Measurements from ENCODE around the gene FGF14. TPM values are rescaled to one million over a fixed set of nuclear protein-coding genes. Genes with fewer than 3 reads are reported as not detected.

The FGF14 gene
- polyA plus RNA-seq, 1 donor, result 0.04 TPM

- no peak for DNase-seq
Observed at GRCh38 chr13:102310691-102311418, 91.0 kb downstream of the FGF14 start.

- DNase-seq, result no peak
Observed at GRCh38 chr13:102309110-102309509, 92.7 kb downstream of the FGF14 start.

GRCh38 chr13:102302534-102302933 lies 99.3 kb downstream of the FGF14 start:
- no peak for DNase-seq

GRCh38 chr13:102300379-102300778 lies 101.5 kb downstream of the FGF14 start:
- no peak for DNase-seq

DNA sequence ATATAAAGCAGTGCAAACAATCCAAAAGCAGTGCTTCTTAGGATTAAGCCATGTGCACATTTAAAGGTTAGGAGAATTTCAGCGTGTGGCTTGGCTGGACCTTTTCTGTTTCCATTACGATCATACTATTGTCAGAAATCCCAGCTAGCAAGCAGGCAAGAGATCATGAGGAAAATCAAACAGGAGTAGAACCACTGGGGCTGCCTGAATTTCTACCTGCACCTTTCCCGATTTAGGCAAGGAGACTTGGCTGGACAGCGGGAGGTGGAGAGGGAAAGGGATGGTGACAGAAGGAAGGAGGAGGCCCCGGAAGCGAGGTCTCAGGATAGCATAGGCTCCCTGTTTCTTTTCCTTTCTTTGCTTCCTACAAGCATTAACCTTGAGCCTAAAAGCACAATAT lies 102.5 kb downstream of the FGF14 start:
- no peak for DNase-seq

DNA sequence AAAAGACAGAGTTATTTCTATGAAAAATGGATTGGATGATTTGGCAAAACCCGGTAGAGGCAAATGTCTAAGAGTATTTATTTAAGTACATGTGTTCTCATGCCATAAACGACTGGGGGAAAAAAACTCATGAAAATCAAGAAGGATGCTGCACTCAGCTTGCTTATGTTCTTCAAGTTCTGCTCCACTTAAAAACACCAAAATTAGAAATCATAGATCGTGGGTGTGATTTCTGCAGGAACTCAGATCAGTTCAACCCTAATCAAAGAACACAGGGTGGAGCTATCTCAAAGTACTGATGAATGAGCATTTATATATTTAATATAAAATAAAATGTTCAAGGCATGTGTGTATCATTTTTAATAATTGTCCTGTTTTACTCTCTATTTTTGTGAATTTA lies 103.8 kb downstream of the FGF14 start:
- DNase-seq, result no peak

DNA sequence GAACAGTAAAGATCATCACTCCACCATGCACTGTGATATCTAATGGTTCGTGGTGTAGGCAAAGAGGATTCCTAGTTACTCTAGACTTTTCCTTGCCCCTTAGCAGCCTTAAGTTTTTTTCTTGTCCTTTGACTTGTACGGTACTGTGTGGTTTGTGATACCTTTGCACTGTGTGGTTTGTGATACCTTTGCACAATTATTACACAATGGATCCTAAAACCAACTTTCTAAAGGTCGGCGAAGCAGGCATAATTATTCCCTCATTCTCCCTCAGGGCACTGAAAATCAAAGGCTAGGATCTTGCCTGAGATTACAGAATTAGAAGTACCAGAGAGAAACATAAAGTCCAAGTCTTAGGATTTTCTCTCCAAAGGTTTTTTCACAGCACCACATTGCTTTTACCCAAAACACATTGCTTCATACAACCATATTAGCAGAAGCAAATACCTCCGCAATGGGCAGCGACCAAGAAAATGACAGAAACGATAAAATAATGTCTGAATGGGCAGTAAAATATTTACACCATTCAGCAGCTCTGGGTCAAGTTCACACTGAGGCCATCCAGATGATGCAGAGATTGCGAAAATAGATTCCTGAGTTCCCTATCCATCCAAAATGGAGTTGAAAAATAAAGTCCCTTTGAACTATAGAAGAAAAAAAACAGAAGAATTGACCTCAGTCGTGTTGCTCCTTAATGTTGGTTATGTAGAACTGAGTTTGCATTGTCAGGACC lies 106.4 kb downstream of the FGF14 start:
- no peak for DNase-seq

DNA sequence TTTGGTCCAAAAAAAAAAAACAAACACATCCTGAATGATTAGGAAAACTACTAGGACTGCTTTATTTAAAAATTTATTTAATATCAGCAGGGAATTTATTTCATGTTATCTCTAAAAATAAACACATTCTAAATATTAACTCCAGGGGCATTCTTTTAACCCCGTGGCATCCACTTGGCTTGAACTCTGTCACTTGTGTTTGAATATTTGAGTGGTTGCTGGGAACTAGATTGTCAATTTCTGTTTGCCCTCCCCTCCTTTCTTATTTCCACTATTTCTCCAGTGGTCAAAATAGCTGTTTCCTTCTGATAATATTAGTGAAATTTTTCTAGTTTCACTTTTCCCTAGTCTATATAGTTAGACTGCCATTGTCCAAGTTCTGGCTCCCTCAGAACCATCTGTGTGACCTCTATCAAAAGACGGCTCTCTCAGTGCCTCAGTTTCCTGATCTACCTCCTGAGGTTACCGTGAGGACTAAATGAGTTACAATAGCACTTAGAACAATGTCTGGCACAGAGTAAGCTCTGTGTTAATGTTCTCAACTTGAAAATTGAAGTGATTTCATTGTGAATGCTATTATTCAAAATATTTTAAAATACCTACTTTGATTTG lies 107.3 kb downstream of the FGF14 start:
- no peak for DNase-seq

DNA sequence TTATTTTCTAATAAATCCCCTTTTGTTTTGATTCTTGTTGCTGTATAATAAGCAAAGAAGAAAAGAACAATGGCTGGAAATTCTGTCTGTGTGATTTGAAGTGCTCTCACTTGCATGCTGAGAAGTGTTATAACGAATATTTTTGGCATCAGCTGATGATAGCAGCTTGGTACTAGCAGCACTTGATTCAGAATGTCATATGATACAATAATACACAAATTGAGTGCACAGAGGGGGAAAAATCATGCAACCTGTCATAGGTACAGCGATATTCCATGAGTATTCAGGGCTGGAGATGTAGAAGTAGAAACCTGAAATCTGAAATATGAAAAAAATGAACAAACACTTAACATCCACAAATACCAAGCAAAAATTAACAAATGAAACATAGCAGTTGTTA lies 108.1 kb downstream of the FGF14 start:
- no peak for DNase-seq

DNA sequence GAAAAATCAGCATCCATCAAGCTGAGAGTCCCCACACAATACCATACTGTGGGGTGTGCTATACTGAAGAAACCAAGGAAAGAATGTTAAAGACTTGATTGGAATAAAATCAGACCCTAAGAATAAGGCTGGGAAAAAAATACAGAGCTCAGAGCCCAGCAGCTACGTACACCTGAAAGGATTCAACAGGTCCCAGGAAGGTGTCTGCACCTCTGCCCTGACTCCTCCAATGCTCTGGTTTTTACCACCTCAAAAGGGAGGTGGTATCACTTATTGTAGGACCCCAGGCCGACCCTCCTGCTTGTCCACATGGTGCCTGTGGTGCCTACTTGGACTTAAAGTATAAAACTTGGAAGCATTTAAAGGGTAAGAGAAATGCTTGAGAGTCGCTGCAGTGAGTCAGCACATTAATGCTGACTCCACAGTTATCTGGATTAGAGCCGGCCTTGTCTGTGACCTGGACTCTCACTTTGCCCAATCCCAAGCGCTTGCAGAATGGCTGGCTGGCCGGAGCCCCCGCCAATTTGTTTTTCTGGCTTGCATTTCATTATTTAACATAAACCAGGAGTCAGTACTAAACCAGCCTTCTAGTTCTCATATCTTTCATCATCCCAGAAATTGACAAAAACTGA lies 110.1 kb downstream of the FGF14 start:
- DNase-seq, result no peak

DNA sequence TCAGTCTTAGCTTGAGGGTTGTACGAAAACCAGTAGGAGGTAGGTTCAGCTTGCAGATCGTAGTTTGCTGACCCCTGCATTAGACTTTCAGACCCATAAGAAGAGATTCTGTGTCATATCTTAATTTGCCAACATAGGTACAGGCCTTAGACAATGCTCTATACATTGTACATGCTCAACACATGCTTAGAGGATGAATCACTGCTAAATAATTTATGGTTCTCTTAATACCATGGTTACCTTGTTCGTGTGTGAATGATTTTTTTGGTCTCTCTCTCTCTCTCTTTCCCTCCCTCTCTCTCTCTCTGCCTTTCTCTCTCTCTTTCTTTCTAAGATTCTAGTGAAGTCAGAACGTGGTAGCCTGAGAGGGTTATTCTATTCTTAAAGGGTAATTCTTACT lies 112.2 kb downstream of the FGF14 start:
- DNase-seq, result no peak

GRCh38 chr13:102286326-102286725 lies 115.5 kb downstream of the FGF14 start:
- DNase-seq, result no peak

- no peak for DNase-seq
Observed at GRCh38 chr13:102280366-102280765, 121.5 kb downstream of the FGF14 start.

DNA sequence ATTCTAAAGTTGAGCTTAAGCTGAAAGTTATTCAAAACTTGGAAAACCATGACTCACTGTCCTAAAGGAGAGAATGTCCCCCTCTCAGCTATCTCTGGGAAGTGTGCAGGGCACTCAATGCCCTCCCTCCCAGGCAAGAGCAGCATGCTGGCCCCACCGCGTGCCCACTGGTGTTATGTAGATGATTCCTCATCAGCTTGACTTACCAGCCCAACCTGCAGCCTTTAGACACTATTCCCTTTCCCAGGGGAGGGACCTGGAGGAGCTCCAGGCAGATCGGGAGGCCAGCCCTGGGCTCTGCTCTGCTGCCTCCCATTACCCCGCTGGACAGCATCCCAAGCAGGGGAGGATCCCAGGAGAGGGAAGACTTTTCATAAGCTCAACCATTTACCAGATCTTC lies 124.6 kb downstream of the FGF14 start:
- no peak for DNase-seq

GRCh38 chr13:102276404-102276803 lies 125.4 kb downstream of the FGF14 start:
- peak; percentile 19 for DNase-seq

GRCh38 chr13:102275969-102276368 lies 125.9 kb downstream of the FGF14 start:
- peak; percentile 62 for DNase-seq

GRCh38 chr13:102273111-102273510 lies 128.7 kb downstream of the FGF14 start:
- DNase-seq, result no peak

- no peak for DNase-seq
Observed at GRCh38 chr13:102267191-102267590, 134.7 kb downstream of the FGF14 start.

GRCh38 chr13:102261809-102262208 lies 140.0 kb downstream of the FGF14 start:
- no peak for DNase-seq

DNA sequence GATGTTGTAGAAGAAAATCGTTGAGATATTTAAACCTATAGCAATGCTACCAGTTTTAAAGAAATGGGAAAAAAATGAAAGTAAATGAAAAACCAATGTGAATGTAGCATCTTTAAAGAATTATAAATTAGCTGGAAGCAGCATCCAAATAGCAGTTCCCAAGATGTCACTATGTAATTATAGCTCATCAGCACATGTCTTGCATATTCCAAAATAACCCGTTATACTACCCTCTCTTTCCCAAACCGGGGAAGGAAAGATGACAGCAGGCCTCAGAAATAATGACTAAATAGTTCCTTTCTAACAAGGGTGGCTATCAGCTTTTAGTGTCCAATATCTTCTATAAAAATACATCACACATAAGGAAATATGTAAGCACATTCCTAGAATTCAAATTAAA lies 140.5 kb downstream of the FGF14 start:
- no peak for DNase-seq

GRCh38 chr13:102260256-102260655 lies 141.6 kb downstream of the FGF14 start:
- DNase-seq, result no peak

GRCh38 chr13:102255409-102255808 lies 146.4 kb downstream of the FGF14 start:
- DNase-seq, result no peak

DNA sequence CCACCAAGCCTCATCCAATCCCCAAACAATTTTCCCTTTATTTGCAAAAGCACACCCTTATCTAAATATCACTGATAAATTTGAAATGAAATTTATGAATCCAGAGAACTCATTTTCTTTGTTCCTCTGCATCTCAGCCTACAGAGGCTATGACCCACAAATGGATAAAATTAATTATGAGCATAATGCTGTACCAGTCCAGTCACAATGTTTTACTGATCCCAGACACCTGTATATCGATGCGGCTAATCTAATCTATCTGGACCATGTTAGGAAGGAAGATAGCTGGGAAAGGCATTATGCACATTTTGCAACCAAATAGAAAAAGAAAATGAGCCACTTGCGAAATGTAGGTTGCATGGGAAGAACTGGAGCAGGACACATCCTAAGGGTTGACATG lies 150.0 kb downstream of the FGF14 start:
- no peak for DNase-seq
